Vagina (tissue), 2 donors: ENCODE measurements around the gene GUCY1A1. TPM values are rescaled to one million over a fixed set of nuclear protein-coding genes. Genes with fewer than 3 reads are reported as not detected.

Experiments used
- DNase-seq, 2 donors: peaks; one replicate each; pipeline ENCODE4 v3.0.0-alpha.2; 2017; ENCODE audit errors: extremely low spot score in 2 of 2
- H3K27ac ChIP-seq: fragments of 200-600 bp; sonication (generic); one replicate; pipeline ENCODE4 v1.5.1; 2019
- H3K27me3 ChIP-seq: fragments of 200-600 bp; sonication (generic); one replicate; pipeline ENCODE4 v1.5.1; 2019
- H3K36me3 ChIP-seq, 2 donors: fragments of 200-600 bp; sonication (generic); one replicate each; pipeline ENCODE4 v1.5.1; 2017 to 2019
- H3K4me1 ChIP-seq: fragments of 200-600 bp; sonication (generic); one replicate; pipeline ENCODE4 v1.5.1; 2019
- H3K4me3 ChIP-seq, 2 donors: fragments of 200-600 bp; sonication (generic); 1 replicate in 1 of 2; 2 replicates in 1 of 2; pipeline ENCODE4 v1.5.1; 2016 to 2019
- H3K9me3 ChIP-seq: fragments of 200-600 bp; sonication (generic); one replicate; pipeline ENCODE4 v1.5.1; 2019
- POLR2A ChIP-seq, 2 donors: fragments of 450-650 bp; IDR thresholded peaks; one replicate each; pipeline ENCODE4 v1.6.1; 2017; ENCODE audit warnings: antibody characterized with exemption in 2 of 2, mild to moderate bottlenecking in 2 of 2, moderate library complexity in 2 of 2
- POLR2AphosphoS5 ChIP-seq, 2 donors: sonication (generic); formaldehyde crosslinking; IDR thresholded peaks; one replicate each; pipeline ENCODE4 v1.9.0; 2017; ENCODE audit warnings: antibody characterized with exemption in 2 of 2, mild to moderate bottlenecking in 2 of 2, low read depth in 1 of 2; ENCODE audit not compliant: insufficient read depth in 1 of 2
- intact Hi-C: fragments of 100-400 bp; cut with DNase I; formaldehyde crosslinking; loops from one replicate; pipeline ENCODE4 v1.15.1; 2023
- total RNA-seq: library from RNA; depleted of rRNA; stranded (reverse); fragments of >200 nt; gene quantifications from one replicate; pipeline ENCODE4 v1.2.3, GENCODE V29; 2016
- TF ChIP-seq, protein P1 (sequence below), 3 experiments: fragments of 450-650 bp in 2 of 3; fragments of 200-600 bp in 1 of 3; sonication (generic) in 1 of 3; IDR thresholded peaks; one replicate each; pipeline ENCODE4 v1.5.1; 2017 to 2019; ENCODE audit warnings: antibody characterized with exemption in 3 of 3, mild to moderate bottlenecking in 2 of 3, moderate library complexity in 2 of 3

Gene GUCY1A1
- total RNA-seq, 1 donor from 2014 or later = 21.6 TPM

DNA sequence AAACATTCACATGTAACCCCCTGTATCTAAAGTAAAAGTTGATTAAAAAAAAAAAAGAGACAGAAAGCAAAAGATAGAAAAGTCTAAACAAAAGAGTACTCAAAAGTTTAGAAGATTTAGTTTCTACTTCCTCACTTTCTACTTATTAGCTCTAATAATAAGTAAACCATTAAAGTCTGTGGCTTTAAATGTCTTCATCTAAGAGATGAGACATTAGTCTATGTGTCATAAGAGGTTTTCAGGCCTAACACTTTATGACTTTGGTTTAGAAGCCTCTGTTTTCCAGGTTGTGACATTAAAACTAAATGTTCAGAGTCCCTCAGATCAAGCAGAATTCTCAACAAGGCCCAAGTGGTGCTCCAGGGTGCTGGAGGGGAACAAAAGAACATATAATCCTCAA lies 42.2 kb upstream of the GUCY1A1 start:
- no peak for TF ChIP-seq POLR2A (IDR thresholded peaks at IDR 0.05)
- Histone ChIP-seq H3K4me1 (peaks cover 8% of the 10 kb centered on the region), H3K4me3 (no peak overlapping the region), H3K9me3 (no peaks in the 10 kb centered on the region), H3K27me3 (no peaks in the 10 kb centered on the region), H3K36me3 (no peaks in the 10 kb centered on the region), H3K27ac (no peak overlapping the region)
- intact Hi-C loops = no loop called here
- DNase-seq = no peak

DNA sequence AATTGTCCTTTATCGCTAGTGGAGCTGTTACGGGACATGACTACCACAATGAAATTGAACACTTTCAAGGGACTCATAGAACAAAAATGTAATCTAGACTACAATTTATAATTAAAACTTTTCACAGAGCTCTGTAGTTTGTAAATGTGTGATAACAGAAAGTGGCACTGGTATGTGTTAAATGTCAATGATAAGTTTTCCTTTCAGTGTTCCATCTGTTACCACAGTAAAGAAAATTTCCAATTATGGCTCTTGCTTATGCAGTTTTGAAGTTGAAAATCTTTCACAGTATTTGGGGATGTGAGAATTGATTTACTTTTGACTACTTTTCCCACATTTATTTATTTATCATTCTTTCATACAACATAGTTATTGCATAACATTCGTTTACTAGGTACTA lies 40.1 kb upstream of the GUCY1A1 start:
- no peaks in the 10 kb centered on the region for H3K27me3 ChIP-seq
- H3K27ac ChIP-seq = no peak overlapping the region
- no peaks in the 10 kb centered on the region for H3K36me3 ChIP-seq
- H3K4me3 ChIP-seq = no peak overlapping the region
- no peaks in the 10 kb centered on the region for H3K9me3 ChIP-seq
- intact Hi-C loops = no loop called here
- H3K4me1 ChIP-seq = peaks cover 19% of the 10 kb centered on the region
- TF ChIP-seq POLR2A (IDR thresholded peaks at IDR 0.05) (no peak), POLR2AphosphoS5 (IDR thresholded peaks at IDR 0.05; ENCODE audit: insufficient read depth in 1 of 2, low read depth in 1 of 2) (no peak)
- TF ChIP-seq, protein P1, sequence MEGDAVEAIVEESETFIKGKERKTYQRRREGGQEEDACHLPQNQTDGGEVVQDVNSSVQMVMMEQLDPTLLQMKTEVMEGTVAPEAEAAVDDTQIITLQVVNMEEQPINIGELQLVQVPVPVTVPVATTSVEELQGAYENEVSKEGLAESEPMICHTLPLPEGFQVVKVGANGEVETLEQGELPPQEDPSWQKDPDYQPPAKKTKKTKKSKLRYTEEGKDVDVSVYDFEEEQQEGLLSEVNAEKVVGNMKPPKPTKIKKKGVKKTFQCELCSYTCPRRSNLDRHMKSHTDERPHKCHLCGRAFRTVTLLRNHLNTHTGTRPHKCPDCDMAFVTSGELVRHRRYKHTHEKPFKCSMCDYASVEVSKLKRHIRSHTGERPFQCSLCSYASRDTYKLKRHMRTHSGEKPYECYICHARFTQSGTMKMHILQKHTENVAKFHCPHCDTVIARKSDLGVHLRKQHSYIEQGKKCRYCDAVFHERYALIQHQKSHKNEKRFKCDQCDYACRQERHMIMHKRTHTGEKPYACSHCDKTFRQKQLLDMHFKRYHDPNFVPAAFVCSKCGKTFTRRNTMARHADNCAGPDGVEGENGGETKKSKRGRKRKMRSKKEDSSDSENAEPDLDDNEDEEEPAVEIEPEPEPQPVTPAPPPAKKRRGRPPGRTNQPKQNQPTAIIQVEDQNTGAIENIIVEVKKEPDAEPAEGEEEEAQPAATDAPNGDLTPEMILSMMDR (IDR thresholded peaks at IDR 0.05) = no peak
- no peak for DNase-seq

DNA sequence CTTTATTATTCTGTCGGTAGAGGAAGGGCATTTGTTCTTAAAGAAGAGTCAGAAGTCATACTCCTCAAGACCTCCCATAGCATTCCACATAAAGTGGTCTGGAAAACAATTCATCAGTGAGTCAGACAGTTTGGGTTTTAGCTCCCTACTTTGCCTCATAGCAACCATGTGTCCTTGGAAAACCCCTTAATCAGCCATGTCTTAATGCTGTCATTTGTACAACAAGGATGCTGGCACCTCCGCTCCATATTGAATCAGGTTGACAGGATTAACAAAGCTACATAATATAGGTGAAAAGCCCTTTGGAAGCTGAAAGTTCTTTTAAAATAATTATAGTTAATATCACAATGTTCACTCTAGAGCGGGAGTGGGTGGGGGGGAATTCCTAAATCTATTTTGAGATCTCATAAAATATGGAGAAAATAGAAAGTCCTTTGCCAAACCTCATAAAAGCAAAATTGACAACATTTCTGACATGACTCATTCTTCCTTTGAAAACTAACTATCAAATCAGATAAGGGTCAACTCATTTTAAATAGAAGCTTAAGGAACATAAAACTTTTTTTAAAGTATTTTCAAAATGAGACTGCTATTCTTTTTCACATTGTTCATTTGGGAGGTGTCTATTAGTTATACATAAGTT lies 37.3 kb upstream of the GUCY1A1 start:
- Histone ChIP-seq H3K27ac (peak overlapping the region; percentile 72), H3K27me3 (no peaks in the 10 kb centered on the region), H3K36me3 (no peaks in the 10 kb centered on the region), H3K4me3 (no peak overlapping the region), H3K4me1 (peaks cover 31% of the 10 kb centered on the region), H3K9me3 (no peaks in the 10 kb centered on the region)
- intact Hi-C loops = no loop called here
- no peak for DNase-seq
- TF ChIP-seq POLR2AphosphoS5 (IDR thresholded peaks at IDR 0.05; ENCODE audit: insufficient read depth in 1 of 2, low read depth in 1 of 2) (no peak), POLR2A (IDR thresholded peaks at IDR 0.05) (no peak)
- TF ChIP-seq, protein P1 (IDR thresholded peaks at IDR 0.05) = no peak

DNA sequence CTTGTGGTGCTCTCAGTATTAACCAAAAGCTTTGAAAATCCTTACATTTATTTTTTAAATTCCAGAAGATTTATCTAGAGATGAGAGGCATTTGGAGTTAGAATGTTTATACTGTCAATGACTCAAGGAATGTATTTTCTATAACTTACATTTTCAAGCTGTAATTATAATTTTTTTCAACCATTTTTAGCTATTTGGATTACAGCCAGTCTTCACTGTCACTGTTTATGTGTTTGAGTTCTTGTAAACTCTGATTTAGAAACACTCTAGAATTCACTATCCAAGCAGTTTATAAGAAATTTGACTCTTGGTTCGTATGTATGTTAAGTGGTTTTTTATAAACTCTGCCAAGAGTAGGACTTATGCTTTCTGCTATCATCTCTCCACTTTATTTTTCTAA lies 36.7 kb upstream of the GUCY1A1 start:
- Histone ChIP-seq H3K36me3 (no peaks in the 10 kb centered on the region), H3K27me3 (no peaks in the 10 kb centered on the region), H3K4me1 (peaks cover 31% of the 10 kb centered on the region), H3K4me3 (no peak overlapping the region), H3K9me3 (no peaks in the 10 kb centered on the region), H3K27ac (peak overlapping the region; percentile 72)
- intact Hi-C loops = no loop called here
- no peak for DNase-seq
- TF ChIP-seq POLR2A (IDR thresholded peaks at IDR 0.05) = no peak
- TF ChIP-seq POLR2AphosphoS5 (IDR thresholded peaks at IDR 0.05; ENCODE audit: insufficient read depth in 1 of 2, low read depth in 1 of 2) = no peak
- TF ChIP-seq, protein P1 (IDR thresholded peaks at IDR 0.05) = no peak

DNA sequence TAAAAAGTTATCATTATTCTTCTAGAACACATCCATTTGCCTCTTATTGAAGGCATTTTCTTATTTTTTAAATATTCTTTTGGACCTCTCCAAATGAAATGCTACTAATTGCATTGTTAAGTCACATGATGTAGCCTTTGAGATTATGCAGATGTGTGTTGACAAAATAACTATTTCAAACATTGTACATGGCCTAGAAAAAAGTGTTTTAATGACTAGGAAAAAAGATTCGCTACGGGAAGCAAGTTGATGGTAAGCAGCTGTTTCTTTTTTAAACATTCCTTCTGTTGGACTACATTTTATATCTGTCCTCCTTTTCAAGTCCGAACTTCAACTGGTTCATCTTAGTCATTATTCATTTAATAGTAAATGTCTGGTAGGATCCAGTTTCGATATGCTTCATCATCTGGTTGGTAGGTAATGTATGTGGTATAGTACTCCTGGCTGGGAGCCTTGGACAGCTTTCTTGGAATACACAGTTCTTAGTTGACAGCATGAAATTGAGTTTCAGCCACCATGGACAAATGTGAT lies 34.3 kb upstream of the GUCY1A1 start:
- Histone ChIP-seq H3K4me1 (peaks cover 31% of the 10 kb centered on the region), H3K9me3 (no peaks in the 10 kb centered on the region), H3K27ac (no peak overlapping the region), H3K27me3 (no peaks in the 10 kb centered on the region), H3K36me3 (no peaks in the 10 kb centered on the region), H3K4me3 (no peak overlapping the region)
- intact Hi-C loops = no loop called here
- TF ChIP-seq POLR2AphosphoS5 (IDR thresholded peaks at IDR 0.05; ENCODE audit: insufficient read depth in 1 of 2, low read depth in 1 of 2) = no peak
- TF ChIP-seq, protein P1 (IDR thresholded peaks at IDR 0.05) = no peak
- TF ChIP-seq POLR2A (IDR thresholded peaks at IDR 0.05) = no peak
- no peak for DNase-seq
